Measurements from ENCODE around the gene SARM1. TPM values are rescaled to one million over a fixed set of nuclear protein-coding genes. Genes with fewer than 3 reads are reported as not detected.

SARM1 gene
- total RNA-seq, 1 donor from 2014 or later: 19.0 TPM

DNA sequence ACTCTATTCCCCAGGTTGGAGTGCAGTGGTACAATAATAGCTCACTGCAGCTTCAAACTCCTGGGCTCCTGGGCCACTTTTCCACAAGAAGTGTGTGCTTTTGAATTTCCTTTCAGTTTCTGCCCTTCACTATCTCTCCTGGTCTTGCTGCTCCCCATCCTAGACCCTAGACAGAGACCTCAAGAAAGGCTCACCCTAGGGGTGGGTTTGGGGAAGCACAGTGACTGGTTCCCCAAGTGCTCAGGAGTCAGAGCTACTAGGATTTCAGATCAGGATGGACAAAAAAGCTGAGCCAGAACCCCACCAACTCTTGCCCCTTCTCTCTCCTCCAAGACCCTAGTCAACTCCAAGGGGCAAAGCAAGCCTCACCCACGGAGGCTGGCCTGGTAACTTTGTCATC is 4.9 kb upstream of the SARM1 start:
- peaks cover 3% of the 10 kb centered on the region for H3K27me3 Mint-ChIP-seq (ENCODE audit: low read depth)
- H3K27ac Mint-ChIP-seq: no peak overlapping the region
- no peaks in the 10 kb centered on the region for H3K9me3 Mint-ChIP-seq
- H3K36me3 Mint-ChIP-seq: no peaks in the 10 kb centered on the region
- TF ChIP-seq, protein P1, sequence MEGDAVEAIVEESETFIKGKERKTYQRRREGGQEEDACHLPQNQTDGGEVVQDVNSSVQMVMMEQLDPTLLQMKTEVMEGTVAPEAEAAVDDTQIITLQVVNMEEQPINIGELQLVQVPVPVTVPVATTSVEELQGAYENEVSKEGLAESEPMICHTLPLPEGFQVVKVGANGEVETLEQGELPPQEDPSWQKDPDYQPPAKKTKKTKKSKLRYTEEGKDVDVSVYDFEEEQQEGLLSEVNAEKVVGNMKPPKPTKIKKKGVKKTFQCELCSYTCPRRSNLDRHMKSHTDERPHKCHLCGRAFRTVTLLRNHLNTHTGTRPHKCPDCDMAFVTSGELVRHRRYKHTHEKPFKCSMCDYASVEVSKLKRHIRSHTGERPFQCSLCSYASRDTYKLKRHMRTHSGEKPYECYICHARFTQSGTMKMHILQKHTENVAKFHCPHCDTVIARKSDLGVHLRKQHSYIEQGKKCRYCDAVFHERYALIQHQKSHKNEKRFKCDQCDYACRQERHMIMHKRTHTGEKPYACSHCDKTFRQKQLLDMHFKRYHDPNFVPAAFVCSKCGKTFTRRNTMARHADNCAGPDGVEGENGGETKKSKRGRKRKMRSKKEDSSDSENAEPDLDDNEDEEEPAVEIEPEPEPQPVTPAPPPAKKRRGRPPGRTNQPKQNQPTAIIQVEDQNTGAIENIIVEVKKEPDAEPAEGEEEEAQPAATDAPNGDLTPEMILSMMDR (IDR thresholded peaks at IDR 0.05; ENCODE audit: unreplicated experiment): no peak
- H3K4me3 Mint-ChIP-seq: no peak overlapping the region
- peaks cover 5% of the 10 kb centered on the region for H3K4me1 Mint-ChIP-seq
- DNase-seq (ENCODE audit: low spot score in 2 of 2, unreplicated experiment in 2 of 2): no peak

- Mint-ChIP-seq H3K4me3 (no peak overlapping the region), H3K4me1 (peaks cover 6% of the 10 kb centered on the region), H3K36me3 (no peaks in the 10 kb centered on the region), H3K9me3 (no peaks in the 10 kb centered on the region), H3K27me3 (ENCODE audit: low read depth) (peaks cover 9% of the 10 kb centered on the region), H3K27ac (no peak overlapping the region)
- TF ChIP-seq, protein P1 (IDR thresholded peaks at IDR 0.05; ENCODE audit: unreplicated experiment): no peak
- DNase-seq (ENCODE audit: low spot score in 2 of 2, unreplicated experiment in 2 of 2): no peak
These were observed 3.7 kb upstream of the SARM1 start for GRCh38 chr17:28367641-28368305.

GRCh38 chr17:28368306-28368831 is 3.1 kb upstream of the SARM1 start:
- peaks cover 15% of the 10 kb centered on the region for H3K27me3 Mint-ChIP-seq (ENCODE audit: low read depth)
- no peaks in the 10 kb centered on the region for H3K9me3 Mint-ChIP-seq
- DNase-seq (ENCODE audit: low spot score in 2 of 2, unreplicated experiment in 2 of 2): no peak
- TF ChIP-seq, protein P1 (IDR thresholded peaks at IDR 0.05; ENCODE audit: unreplicated experiment): no peak
- no peak overlapping the region for H3K4me3 Mint-ChIP-seq
- no peak overlapping the region for H3K27ac Mint-ChIP-seq
- H3K36me3 Mint-ChIP-seq: no peaks in the 10 kb centered on the region
- peaks cover 9% of the 10 kb centered on the region for H3K4me1 Mint-ChIP-seq

DNA sequence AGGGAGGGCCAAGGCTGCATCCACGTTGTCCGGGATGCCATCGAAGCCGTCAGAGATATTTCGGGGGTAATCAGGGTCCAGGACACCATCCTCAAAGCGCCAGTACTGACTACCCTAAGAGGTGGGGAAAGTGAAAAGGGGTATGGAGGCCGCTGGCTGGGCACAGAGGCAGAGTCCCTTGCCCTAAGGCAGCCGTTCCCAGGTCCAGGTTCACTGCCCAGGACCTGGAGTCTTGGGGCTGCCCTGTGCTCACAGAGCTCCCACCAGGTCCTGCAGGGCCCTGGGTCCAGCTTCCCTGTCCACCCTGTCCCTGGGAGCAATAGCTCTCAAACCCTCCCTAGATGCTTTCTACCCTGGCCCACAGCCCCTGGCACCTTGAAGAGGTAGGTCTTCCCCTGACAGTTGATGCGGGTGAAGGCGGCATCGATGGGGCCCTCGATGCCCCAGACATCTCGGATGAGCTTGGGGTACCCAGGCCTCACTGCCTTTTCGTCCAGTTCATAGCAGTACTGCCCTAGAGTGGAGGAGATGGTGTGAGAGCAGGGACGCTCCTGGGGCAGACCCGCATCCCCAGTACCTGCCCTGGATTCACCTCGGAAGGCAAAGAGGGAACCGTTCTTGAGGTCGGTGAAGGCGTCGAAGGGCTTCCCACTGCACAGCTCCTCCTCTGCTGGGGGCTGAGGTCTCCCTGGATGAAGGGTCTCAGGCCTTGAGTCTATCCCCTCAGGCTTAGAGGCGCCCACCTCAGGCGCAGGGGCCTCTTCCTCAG is 2.4 kb upstream of the SARM1 start:
- TF ChIP-seq, protein P1 (IDR thresholded peaks at IDR 0.05; ENCODE audit: unreplicated experiment): no peak
- no peaks in the 10 kb centered on the region for H3K9me3 Mint-ChIP-seq
- peaks cover 13% of the 10 kb centered on the region for H3K4me1 Mint-ChIP-seq
- H3K36me3 Mint-ChIP-seq: no peaks in the 10 kb centered on the region
- peaks cover 21% of the 10 kb centered on the region for H3K27me3 Mint-ChIP-seq (ENCODE audit: low read depth)
- H3K27ac Mint-ChIP-seq: no peak overlapping the region
- no peak for DNase-seq (ENCODE audit: low spot score in 2 of 2, unreplicated experiment in 2 of 2)
- H3K4me3 Mint-ChIP-seq: no peak overlapping the region

GRCh38 chr17:28369684-28370034 is 1.8 kb upstream of the SARM1 start:
- Mint-ChIP-seq H3K4me1 (peaks cover 13% of the 10 kb centered on the region), H3K4me3 (no peak overlapping the region), H3K27ac (peak overlapping the region; percentile 48), H3K36me3 (no peaks in the 10 kb centered on the region), H3K27me3 (ENCODE audit: low read depth) (peaks cover 24% of the 10 kb centered on the region), H3K9me3 (no peaks in the 10 kb centered on the region)
- TF ChIP-seq, protein P1 (IDR thresholded peaks at IDR 0.05; ENCODE audit: unreplicated experiment): no peak
- DNase-seq (ENCODE audit: low spot score in 2 of 2, unreplicated experiment in 2 of 2): no peak
